HG03558 (cell line): ENCODE results near the gene ZDHHC7.

Experiments
- ATAC-seq: cut with Tn5 transposase; IDR thresholded peaks from one replicate; pipeline ENCODE4 v1.9.1; 2021; ENCODE audit warnings: moderate number of reproducible peaks; ENCODE audit not compliant: unreplicated experiment; ENCODE audit errors: extremely low read depth

ZDHHC7 gene

GRCh38 chr16:84926462-84926861, 84.9 kb downstream of the ZDHHC7 start:
- ATAC-seq, result no peak

- no peak for ATAC-seq
Measured at GRCh38 chr16:84925773-84926372, 85.5 kb downstream of the ZDHHC7 start.

GRCh38 chr16:84925092-84925772, 86.1 kb downstream of the ZDHHC7 start:
- ATAC-seq, result no peak

GRCh38 chr16:84924331-84925091, 86.8 kb downstream of the ZDHHC7 start:
- ATAC-seq, result no peak
